Stimulated activated CD4-positive, alpha-beta T cell treated with anti-CD3 and anti-CD28 coated beads, TNF-alpha, amount 100 ng/mL, for 24 hours (primary cell): Measurements from ENCODE around the gene CCR7.

Source experiments
- DNase-seq, 3 experiments: peaks; one replicate each; pipeline ENCODE4 v3.0.0-alpha.2; 2020; ENCODE audit warnings: low read depth in 3 of 3

CCR7 gene

DNA sequence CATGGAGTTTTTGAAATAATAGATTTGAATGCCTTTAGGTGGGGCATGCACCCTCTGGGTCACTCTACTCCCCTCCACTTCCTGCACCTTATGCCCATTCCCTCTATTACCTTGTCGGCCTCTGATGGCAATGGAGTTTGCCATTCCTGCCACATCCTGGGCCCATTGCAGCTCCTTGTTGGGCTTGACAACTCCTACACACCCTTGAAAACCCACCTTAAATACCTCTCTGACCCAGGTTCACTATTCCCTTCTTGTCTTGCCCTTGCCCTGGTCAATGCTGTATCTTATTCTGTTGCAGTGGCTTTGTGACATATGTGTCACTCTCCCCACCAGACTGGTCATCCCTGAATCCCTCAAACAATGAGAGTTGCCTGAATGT is 2.4 kb downstream of the CCR7 start:
- DNase-seq: no peak

DNA sequence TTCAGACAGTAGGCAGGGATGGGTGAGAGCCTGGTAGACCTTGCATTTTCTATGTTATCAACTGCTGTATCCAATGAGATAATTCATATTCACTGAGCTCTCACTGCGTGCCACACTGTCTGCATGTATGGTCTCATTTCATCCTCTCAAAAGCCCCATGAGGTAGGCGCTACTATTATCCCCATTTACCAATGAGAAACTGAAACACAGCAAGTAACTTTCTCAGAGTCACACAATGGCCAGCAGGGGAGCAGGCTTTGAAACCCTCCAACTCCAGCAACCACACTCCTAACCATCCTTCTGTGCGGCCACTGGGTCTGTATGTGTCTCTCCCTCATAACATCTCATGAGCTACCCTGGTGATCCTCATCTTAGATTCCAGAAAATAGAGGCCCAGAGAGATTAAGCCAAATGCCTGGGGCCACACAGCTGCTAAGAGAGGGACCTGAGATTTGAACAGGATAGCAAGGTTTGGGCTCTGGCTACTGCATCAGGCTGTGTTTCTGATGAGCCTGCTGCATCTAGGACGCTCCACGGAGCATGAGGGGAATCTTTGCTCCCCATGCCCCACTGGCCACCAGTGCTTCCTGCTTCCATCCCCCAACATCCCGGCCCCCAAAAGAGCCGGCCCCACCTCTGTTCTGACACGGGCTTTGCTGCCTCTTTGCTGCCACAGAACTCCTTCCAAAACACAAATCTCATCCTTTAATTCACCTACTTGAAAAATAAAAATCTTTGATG is 3.2 kb downstream of the CCR7 start:
- DNase-seq: peak in 1 of 3 experiments; percentile 50

DNA sequence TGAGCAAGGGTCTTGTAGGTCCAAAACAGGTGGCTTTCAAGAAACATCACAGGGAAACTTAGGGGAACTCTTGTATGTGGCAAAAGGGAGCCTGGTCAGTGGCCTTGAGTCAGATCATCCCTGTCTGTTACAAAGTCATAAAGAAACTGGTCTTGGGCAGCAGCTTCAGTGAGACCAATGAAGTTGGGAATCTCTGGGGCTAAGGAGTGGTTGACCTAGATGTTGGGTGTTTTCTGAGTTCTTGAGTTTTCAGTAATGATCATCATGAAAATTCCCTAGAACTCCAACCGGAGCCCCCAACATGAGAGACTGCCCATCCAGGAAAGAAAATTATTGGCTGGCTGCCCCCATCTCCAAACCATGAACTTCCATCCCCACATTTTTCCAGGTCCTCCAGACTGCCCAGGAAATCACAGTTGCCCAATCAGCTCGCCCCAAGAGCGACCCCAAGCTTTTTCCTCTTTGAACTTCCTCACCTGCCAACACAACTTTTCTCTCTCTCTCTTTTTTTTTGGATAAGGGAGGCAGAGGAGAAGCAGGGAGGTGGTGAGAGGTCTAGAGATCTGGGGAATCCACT is 3.9 kb downstream of the CCR7 start:
- no peak for DNase-seq

- peak in 2 of 3 experiments; percentile 80 for DNase-seq
These were observed 4.5 kb downstream of the CCR7 start for GRCh38 chr17:40560592-40561293.

GRCh38 chr17:40559954-40560591 is 5.2 kb downstream of the CCR7 start:
- peak in 2 of 3 experiments; percentile 76 to 86 for DNase-seq

GRCh38 chr17:40559564-40559916 is 5.7 kb downstream of the CCR7 start:
- DNase-seq: no peak

- DNase-seq: no peak
These were observed 6.2 kb downstream of the CCR7 start for GRCh38 chr17:40558890-40559563.

GRCh38 chr17:40558300-40558889 is 6.9 kb downstream of the CCR7 start:
- no peak for DNase-seq

GRCh38 chr17:40557531-40558299 is 7.6 kb downstream of the CCR7 start:
- DNase-seq: no peak

DNA sequence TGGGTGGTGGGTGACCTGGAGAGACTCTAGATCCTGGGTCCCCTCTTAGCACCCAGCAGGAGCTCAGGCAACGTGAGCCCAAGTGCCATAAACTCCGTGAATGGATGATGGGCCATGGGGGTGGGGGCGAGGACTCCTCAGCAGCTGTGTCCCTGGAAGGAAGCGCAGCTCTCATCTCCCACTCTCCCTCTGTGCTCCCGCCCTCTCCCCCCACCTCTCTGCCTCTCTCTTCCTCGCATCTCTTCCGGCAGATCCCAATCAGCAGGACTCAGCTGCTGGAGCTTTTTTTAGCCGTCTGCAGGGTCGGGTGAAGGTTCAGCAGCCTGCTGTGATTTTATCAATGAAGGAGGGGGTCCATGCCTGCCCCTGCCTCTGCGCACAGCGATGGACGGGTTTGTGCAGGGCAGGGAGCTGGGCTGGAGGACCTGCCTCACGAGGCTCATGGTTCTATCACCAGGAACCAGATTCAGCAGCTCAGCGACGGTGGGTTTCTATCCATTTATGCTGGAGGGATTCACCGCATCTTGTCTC is 8.3 kb downstream of the CCR7 start:
- DNase-seq: no peak

DNA sequence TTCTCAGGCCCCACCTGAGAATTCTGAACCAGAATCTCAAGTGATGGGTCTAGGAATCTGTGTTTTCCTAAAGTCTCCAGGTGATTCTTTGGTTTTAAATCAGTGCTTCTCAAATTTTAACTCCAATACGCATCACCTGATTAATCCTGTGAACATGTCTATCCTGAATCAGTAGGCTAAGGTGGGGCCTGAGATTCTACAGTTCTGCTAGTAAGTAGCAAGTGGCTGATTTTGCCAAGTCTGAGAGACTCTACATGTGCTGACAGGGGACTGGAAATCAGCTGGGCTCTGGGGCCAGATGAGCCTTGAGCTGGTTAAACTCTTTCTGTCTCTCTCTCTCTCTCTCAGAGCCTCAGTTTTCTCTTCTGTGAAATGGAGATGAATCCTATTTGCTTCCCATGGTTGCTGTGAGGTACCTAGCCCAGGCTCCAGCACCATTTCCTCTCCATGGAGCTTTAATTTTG is 9.0 kb downstream of the CCR7 start:
- DNase-seq: no peak

DNA sequence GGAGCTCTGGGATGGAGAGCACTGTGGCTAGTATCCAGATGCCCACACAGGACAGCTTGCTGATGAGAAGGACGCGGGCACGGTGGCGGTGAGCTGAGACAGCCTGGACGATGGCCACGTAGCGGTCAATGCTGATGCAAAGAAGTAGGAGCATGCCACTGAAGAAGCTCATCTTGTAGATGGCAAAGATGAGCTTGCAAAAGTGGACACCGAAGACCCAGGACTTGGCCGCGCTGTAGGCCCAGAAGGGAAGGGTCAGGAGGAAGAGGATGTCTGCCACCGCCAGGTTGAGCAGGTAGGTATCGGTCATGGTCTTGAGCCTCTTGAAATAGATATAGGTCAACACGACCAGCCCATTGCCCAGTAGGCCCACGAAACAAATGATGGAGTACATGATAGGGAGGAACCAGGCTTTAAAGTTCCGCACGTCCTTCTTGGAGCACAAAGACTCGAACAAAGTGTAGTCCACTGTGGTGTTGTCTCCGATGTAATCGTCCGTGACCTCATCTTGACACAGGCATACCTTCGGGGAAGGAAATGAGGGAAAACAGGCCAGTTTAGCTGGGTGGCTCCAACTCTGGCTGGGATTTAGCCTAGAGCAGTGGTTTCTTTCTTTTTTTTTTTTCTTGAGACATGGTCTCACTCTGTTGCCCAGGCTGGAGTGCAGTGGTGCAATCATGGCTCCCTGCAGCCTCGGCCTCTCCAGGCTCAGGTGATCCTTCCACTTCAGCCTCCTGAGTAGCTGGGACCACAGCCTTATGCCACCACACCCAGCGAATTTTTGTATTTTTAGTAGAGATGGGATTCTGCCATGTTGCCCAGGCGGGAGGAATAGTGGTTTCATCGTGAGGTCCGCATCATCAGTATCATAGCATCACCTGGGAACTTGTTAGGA is 9.7 kb downstream of the CCR7 start:
- DNase-seq: no peak

DNA sequence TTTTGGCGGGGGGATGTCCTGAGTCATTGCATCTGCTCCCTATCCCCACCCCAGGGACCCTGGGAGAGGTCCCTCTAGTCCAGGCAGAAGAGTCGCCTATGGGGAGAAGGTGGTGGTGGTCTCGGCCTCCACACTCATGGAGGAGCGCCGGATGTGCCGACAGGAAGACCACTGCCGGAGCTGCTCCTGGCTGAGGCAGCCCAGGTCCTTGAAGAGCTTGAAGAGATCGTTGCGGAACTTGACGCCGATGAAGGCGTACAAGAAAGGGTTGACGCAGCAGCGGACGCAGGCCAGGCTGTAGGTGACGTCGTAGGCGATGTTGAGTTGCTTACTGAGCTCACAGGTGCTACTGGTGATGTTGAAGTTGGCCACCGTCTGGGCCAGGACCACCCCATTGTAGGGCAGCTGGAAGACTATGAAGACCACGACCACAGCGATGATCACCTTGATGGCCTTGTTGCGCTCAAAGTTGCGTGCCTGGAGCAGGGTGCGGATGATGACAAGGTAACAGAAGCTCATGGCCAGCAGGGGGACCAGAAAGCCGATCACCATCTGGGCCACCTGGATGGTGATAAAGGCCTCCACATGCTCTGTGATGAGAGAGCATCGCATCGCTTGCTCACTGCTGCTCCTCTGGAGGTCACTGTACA is 10.5 kb downstream of the CCR7 start:
- DNase-seq: no peak

DNA sequence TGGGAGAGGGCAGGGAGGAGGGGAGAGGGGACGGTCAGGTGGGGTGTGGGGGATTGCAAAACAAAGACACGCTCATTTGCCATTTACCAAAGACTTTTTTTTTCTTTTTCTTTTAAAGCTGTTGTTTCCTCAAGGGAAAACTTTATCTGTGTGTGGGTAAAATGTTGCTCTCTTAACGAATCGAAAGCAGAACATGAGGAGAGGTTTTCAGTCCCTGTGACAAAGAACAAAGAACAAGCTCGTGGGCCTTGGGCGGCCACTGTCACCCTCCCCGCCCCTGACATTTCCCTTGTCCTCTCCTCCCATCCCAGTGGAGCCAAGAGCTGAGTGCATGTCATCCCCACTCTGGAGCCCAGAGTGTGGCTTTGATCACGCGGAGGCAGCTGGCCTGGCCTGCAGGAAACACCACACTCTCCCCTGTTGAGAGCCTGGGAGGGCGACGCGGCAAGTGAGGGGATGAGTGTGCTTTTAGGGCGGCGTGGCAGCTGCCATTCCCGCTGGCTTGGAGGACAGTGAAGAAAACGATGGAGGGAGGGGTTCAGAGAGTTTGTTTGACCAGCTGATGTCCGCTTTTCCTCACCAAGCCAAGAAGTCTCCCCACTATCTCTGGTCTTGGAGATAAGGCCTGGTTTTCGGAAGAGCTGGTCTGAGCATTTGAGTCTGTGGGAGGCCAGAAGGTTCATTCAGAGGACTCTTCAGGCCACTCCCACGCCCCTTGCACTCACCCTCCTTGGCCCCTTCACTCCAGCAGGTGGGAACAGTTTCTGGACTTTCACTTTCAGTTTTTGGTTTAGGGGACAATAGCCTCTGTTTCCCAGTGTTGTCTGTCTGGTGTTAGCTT is 11.4 kb downstream of the CCR7 start:
- DNase-seq: no peak

DNA sequence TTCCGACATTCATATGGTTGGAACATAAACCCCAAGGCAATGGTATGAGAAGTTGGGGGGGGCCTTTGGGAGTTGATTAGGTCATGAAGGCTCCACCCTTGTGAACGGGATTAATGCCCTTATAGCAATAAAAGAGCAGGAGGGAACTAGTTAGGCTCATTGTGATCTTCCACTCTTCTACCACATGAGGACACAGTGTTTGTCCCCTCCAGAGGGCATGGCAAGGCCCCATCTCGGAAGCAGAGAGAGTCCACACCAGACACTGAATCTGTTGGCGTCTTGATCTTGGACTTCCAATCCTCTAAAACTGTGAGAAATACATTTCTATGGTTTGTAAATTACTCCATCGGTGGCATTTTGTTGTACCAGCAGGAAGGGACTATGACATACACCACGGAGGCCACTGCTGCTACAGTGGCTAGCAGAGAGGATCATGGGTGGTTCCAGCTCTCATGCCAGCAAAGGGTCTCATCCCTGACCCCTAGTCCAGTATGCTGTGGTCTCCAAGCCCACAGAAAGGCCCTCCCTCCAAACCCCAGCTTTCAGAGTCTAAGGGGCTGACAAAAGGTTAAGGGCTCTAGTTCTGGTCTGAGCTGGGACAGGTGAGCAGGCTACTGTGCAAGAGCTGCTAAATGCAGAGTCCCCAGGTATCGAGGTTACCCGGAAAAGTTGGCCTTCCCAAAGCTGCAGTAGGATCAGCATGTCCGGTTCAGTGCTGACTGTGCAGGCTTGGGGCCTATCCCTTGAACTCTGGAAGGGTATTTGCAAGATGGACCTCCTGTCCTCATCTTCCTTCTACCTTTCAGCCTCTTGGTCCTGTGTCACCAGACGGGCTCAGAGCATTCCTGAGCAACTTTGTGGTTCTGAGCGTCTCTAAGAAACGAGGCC is 12.2 kb downstream of the CCR7 start:
- no peak for DNase-seq

DNA sequence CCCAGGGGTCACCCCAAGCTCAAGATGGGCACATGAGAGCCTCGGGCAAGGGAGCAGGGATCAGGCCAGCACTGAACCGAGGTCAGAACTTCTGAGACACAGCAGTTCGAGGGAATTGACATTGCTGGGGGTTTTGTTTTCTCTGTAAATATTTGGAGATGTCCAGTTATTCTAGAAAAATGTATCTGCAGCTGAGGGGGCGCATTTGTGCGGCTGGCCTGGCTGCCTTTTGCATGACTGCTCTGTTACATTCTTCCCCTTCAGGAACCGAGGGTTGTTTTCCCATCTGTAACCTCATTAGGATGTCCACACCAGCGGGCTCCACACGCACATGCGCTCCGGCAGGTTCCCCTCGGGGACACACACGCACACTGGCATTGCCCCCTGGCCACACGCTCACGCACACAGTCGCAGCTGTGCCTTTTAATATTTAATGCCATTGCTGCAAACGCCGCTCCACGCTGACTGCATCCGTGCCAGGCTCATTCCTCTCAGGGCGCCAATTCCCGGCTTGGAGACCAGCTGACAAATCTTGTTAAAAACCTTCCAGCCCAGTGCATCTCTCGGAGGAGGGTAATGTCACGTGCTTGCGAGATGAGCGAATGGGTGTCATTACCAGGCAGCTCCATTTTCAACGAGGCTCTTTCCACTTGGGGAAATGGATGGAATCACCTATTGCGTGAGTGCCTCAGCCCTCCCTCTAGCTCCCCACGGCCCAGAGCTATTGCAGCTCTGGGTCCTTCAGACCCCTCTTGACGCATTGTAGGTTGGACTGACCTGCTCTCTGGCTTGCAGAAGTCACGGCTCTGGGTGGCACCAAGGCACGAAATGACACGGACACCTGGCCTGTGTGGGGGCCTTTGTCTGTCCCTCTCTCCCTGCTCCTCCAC is 13.1 kb downstream of the CCR7 start:
- no peak for DNase-seq
